Measurements from ENCODE around the gene MAPKAPK3. TPM values are rescaled to one million over a fixed set of nuclear protein-coding genes. Genes with fewer than 3 reads are reported as not detected.

The MAPKAPK3 gene
- total and polyA plus RNA-seq, 2 experiments from 2014 or later: 77.3 to 94.7 TPM

DNA sequence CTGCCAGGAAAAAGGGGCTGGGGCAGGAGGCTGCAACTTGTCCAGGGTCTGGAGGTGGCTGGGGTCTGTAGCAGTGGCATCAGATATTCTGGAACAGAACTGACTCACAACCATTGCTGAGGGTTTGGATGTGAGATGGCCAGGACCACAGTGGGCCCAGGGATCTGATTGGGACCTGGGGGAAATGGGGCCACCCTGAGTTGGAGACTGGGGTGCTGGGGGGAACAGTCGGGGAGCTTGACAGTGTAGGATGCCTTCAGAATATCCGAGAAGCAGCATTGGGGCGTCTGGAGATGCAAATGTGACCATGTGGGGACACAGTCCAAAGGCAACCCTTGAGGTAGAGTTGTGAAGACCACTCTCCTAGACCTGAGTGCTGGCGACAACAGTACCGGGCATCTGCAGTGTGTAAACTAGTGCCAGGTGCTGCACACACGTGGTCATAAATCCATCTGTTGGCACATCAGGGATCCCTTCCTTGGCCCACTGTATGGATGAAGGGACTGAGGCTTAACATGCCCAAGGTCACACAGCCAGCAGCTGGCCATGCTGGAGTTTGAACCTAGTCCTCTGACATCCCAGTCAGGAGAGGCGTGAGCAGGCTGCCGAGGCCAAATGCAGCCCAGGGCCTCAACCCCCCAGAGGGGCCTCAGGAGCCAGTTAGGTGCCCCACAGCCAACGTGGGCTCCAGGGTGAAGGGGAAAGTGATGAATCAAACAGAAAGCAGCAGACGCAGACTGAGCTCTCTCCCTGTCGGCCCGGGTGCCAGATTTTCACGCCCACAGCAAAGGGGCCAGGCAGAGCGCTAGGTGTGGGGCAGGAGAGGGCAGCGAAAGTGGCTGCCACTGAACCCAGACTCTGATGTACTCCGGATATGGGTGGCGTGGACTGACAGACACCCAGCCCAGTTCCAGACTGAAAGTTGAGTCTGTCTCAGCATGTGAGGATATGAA is 28.9 kb upstream of the MAPKAPK3 start:
- H3K4me1 ChIP-seq (ENCODE audit: low read depth): no peaks in the 10 kb centered on the region
- TF ChIP-seq, protein P1, sequence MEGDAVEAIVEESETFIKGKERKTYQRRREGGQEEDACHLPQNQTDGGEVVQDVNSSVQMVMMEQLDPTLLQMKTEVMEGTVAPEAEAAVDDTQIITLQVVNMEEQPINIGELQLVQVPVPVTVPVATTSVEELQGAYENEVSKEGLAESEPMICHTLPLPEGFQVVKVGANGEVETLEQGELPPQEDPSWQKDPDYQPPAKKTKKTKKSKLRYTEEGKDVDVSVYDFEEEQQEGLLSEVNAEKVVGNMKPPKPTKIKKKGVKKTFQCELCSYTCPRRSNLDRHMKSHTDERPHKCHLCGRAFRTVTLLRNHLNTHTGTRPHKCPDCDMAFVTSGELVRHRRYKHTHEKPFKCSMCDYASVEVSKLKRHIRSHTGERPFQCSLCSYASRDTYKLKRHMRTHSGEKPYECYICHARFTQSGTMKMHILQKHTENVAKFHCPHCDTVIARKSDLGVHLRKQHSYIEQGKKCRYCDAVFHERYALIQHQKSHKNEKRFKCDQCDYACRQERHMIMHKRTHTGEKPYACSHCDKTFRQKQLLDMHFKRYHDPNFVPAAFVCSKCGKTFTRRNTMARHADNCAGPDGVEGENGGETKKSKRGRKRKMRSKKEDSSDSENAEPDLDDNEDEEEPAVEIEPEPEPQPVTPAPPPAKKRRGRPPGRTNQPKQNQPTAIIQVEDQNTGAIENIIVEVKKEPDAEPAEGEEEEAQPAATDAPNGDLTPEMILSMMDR (IDR thresholded peaks at IDR 0.05; ENCODE audit: low read depth, low read length): no peak
- H3K4me3 ChIP-seq: no peak overlapping the region
- H3K9me3 ChIP-seq (ENCODE audit: low read depth): no peaks in the 10 kb centered on the region
- no peak for DNase-seq (ENCODE audit: low read depth in 1 of 2, low spot score in 1 of 2)
- no peak overlapping the region for H3K27ac ChIP-seq
- H3K36me3 ChIP-seq: peaks cover 2% of the 10 kb centered on the region
- no peaks in the 10 kb centered on the region for H3K27me3 ChIP-seq

DNA sequence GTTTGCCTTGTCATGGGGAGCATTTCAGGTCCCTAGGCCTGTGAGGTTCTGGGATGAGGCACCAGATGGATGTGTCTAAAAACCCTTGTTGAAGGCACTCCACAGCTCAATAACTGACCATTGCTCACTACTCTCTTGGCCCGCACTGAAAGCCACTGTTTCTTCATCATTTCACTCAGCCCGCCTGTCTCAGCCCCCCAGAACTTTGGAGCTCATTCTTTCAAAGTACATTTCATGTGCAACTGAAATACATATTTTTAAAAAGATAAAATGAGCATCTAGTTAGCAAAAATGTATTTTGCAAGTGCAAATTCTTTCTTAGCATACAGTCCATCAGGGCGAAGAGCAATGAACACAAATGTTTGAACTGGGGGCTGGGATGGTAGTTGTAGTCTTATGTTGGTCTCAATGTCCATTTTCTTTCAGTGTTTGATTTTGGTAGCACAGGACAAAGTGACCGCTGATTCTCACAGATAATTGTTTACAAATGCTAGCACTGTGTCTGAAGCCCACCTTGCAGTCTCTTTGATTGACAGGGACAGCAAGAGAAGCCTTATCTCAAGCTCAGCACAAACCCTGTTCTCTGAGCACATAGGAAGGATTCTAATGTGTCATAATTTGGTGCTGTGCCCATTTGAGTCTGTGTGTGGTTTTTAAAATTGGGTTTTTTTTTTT is 28.1 kb upstream of the MAPKAPK3 start:
- H3K36me3 ChIP-seq: peaks cover 2% of the 10 kb centered on the region
- no peaks in the 10 kb centered on the region for H3K9me3 ChIP-seq (ENCODE audit: low read depth)
- no peaks in the 10 kb centered on the region for H3K4me1 ChIP-seq (ENCODE audit: low read depth)
- no peaks in the 10 kb centered on the region for H3K27me3 ChIP-seq
- TF ChIP-seq, protein P1 (IDR thresholded peaks at IDR 0.05; ENCODE audit: low read depth, low read length): no peak
- peak in 1 of 2 donors; percentile 39 for DNase-seq (ENCODE audit: low read depth in 1 of 2, low spot score in 1 of 2)
- H3K27ac ChIP-seq: no peak overlapping the region
- H3K4me3 ChIP-seq: no peak overlapping the region

DNA sequence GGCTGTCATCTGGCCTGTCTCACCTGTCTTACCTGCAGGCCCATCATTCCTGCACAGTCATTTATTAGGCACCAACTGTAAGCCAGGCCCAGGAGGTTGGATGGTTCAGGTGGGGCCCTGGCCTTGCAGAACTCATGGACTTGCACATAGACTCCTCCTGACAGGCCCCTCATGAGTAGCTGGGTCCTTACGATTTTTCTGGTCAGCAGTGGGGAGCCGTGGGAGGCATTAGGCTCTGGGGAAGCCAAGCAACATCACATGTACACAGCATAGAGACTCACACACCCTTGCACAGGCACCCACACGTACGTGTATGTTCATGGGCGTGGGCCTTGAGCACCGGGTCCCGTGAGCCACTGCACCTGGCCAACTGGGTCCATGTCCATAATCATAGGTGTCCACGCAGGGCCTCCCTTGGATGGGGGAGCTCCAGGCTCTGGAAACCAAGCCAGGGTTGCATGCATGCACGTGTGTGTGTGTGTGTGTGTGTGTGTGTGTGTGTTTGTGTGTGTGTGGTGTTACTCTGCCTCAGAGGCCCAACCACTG is 25.7 kb upstream of the MAPKAPK3 start:
- Histone ChIP-seq H3K27me3 (no peaks in the 10 kb centered on the region), H3K4me3 (no peak overlapping the region), H3K36me3 (no peaks in the 10 kb centered on the region), H3K4me1 (ENCODE audit: low read depth) (no peaks in the 10 kb centered on the region), H3K27ac (no peak overlapping the region), H3K9me3 (ENCODE audit: low read depth) (no peaks in the 10 kb centered on the region)
- TF ChIP-seq, protein P1 (IDR thresholded peaks at IDR 0.05; ENCODE audit: low read depth, low read length): no peak
- no peak for DNase-seq (ENCODE audit: low read depth in 1 of 2, low spot score in 1 of 2)

DNA sequence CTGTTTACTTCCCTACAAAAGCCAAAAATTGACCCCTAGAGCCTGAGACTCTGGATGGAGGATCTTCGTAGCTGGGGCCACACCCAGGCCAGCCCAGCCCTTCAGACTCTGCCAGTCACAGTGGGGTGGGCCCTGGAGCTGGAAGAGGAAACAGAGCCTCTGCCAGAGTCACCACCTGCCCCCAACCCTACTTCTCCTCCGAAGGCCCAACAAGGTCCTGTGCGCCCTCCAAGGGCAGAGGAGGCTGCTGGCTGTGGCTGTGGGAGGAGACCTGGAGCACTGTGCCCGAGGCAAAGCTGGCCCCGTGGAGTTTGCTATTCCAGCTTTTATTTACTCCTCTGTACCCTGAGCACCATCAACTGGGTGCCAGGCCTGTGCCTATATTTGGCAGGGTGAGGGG is 24.4 kb upstream of the MAPKAPK3 start:
- TF ChIP-seq, protein P1 (IDR thresholded peaks at IDR 0.05; ENCODE audit: low read depth, low read length): no peak

DNA sequence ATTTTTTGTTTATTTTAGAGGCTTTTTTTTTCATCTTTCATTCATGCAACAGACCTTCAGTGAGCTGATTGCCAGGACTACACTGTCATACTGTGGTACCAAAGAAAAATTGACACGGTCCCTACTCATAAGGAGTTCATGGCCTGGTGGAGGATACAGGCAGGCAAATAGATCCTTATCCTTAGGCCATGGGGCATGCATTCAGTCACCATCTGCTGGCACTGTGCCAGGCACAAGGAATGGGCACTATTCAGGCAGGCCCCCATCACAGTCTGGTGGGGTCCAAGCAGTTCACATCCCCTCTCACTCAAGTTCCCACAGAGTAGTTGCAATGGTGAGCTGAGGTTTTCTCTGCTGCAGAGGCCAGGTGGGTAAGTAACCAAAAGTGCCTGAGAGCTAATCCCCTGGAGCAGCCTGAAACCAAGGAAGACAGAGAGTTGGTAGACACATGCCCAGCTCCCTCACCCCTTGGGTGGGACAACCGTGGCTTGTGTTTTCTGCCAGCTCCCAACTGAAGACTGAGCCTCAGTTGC is 22.6 kb upstream of the MAPKAPK3 start:
- Histone ChIP-seq H3K4me1 (ENCODE audit: low read depth) (no peaks in the 10 kb centered on the region), H3K27me3 (no peaks in the 10 kb centered on the region), H3K27ac (no peak overlapping the region), H3K4me3 (no peak overlapping the region), H3K9me3 (ENCODE audit: low read depth) (no peaks in the 10 kb centered on the region), H3K36me3 (no peaks in the 10 kb centered on the region)
- DNase-seq (ENCODE audit: low read depth in 1 of 2, low spot score in 1 of 2): no peak
- TF ChIP-seq, protein P1 (IDR thresholded peaks at IDR 0.05; ENCODE audit: low read depth, low read length): no peak

More for the DNA sequence above, 24.4 kb upstream of the MAPKAPK3 start:
- Histone ChIP-seq H3K9me3 (ENCODE audit: low read depth) (no peaks in the 10 kb centered on the region), H3K4me3 (no peak overlapping the region), H3K27me3 (no peaks in the 10 kb centered on the region), H3K27ac (no peak overlapping the region), H3K36me3 (no peaks in the 10 kb centered on the region), H3K4me1 (ENCODE audit: low read depth) (no peaks in the 10 kb centered on the region)
- no peak for DNase-seq (ENCODE audit: low read depth in 1 of 2, low spot score in 1 of 2)
